ENCODE results near the gene NFE2L1.

DNA sequence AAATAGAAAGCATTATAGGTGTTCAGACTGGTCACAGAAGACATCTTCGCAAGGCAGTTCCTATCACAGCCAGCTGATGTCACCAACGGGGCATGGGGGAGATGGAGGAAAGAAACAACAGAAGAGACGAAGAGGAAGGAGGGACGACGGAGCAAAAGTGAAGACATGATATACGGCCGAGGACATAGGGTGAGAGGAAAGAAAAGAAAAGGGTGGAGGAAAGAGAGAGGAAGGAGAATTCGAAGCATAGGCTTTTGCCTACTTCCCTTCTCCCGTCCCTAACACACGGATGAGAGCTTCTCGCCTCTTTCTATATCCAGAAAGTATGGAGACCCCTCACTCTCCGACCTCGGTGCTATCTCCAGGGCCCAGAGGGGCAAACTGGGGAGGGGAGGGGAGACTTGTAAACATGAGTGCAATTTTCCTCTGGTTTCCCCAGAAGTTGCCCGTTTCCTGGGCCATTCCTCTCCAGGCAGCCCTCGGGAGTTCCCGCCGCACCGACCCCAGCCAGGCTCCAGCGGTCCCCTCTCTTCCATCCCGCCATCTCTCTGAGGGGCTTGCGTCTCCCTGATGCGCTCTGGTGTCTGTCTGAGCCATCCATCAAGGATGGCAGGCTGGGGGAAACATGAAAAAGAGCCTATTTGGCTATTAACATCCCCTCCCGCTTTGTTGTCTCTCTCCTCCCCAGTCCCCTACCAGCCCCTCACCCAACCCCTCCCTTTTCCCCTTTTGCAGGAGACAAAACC lies 36.6 kb upstream of the NFE2L1 start:
- TF ChIP-seq SUZ12 (IDR thresholded peaks at IDR 0.05) (no peak), FOXK2 (IDR thresholded peaks at IDR 0.05) (no peak), FOXM1 (IDR thresholded peaks at IDR 0.05; ENCODE audit: borderline replicate concordance) (no peak), ARNT (IDR thresholded peaks at IDR 0.05) (no peak), L3MBTL2 (conservative IDR thresholded peaks at IDR 0.05) (peak; percentile 62), CTBP1 (IDR thresholded peaks at IDR 0.05; ENCODE audit: borderline replicate concordance) (peak; percentile 79), ELF4 (IDR thresholded peaks at IDR 0.05) (no peak), SP1 (IDR thresholded peaks at IDR 0.05) (no peak), BHLHE40 (IDR thresholded peaks at IDR 0.05; ENCODE audit: borderline replicate concordance) (no peak), TARDBP (IDR thresholded peaks at IDR 0.05) (no peak), LEF1 (IDR thresholded peaks at IDR 0.05; ENCODE audit: borderline replicate concordance) (no peak), HDGF (IDR thresholded peaks at IDR 0.05; ENCODE audit: borderline replicate concordance) (no peak)
- TF ChIP-seq, protein P1, sequence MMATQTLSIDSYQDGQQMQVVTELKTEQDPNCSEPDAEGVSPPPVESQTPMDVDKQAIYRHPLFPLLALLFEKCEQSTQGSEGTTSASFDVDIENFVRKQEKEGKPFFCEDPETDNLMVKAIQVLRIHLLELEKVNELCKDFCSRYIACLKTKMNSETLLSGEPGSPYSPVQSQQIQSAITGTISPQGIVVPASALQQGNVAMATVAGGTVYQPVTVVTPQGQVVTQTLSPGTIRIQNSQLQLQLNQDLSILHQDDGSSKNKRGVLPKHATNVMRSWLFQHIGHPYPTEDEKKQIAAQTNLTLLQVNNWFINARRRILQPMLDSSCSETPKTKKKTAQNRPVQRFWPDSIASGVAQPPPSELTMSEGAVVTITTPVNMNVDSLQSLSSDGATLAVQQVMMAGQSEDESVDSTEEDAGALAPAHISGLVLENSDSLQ (IDR thresholded peaks at IDR 0.05) = peak; percentile 93
